CD14-positive monocyte (primary cell): ENCODE results near the gene OR51B4. TPM values are rescaled to one million over a fixed set of nuclear protein-coding genes. Genes with fewer than 3 reads are reported as not detected.

Source experiments
- DNase-seq, 3 donors: peaks; one replicate each; pipeline ENCODE4 v3.0.0-alpha.2; 2011 to 2022
- H2AFZ ChIP-seq: 2 replicates; pipeline ENCODE4 v1.6.0; 2012; ENCODE audit warnings: mild to moderate bottlenecking, low read depth, low read length, inconsistent platforms; ENCODE audit not compliant: insufficient read depth, poor library complexity, severe bottlenecking
- H3K27ac ChIP-seq, 2 donors: 1 replicate in 1 of 2; 2 replicates in 1 of 2; pipeline ENCODE4 v1.5.1; 2012 to 2013; ENCODE audit warnings: low read length in 2 of 2, control low read depth in 1 of 2, inconsistent platforms in 1 of 2, low read depth in 1 of 2, mild to moderate bottlenecking in 1 of 2
- H3K27me3 ChIP-seq, 2 donors: one replicate each; pipeline versions ENCODE4 v1.6.0 to v1.6.1; 2011 to 2013; ENCODE audit warnings: low read length in 2 of 2; ENCODE audit not compliant: control insufficient read depth in 2 of 2, insufficient read depth in 2 of 2
- H3K36me3 ChIP-seq, 2 donors: replicated peaks in 1 of 2; 1 replicate in 1 of 2; 2 replicates in 1 of 2; pipeline versions ENCODE4 v1.5.1 to v1.6.1; 2012 to 2013; ENCODE audit warnings: low read length in 2 of 2, control low read depth in 1 of 2, inconsistent platforms in 1 of 2, mild to moderate bottlenecking in 1 of 2; ENCODE audit not compliant: insufficient read depth in 2 of 2, control insufficient read depth in 1 of 2
- H3K4me1 ChIP-seq, 2 donors: 1 replicate in 1 of 2; 2 replicates in 1 of 2; pipeline versions ENCODE4 v1.5.1 to v1.6.1; 2012 to 2013; ENCODE audit warnings: low read length in 2 of 2, control low read depth in 1 of 2, inconsistent platforms in 1 of 2, mild to moderate bottlenecking in 1 of 2, moderate library complexity in 1 of 2; ENCODE audit not compliant: insufficient read depth in 2 of 2, control insufficient read depth in 1 of 2
- H3K4me2 ChIP-seq: replicated peaks from 2 replicates; pipeline ENCODE3; 2012; ENCODE audit warnings: low read length, moderate library complexity, mild to moderate bottlenecking; ENCODE audit not compliant: poor library complexity, severe bottlenecking; ENCODE audit errors: extremely low read depth
- H3K4me3 ChIP-seq, 3 experiments: fragments of 200-600 bp in 1 of 3; sonication (generic) in 1 of 3; replicated peaks in 1 of 3; 1 replicate in 2 of 3; 2 replicates in 1 of 3; pipeline ENCODE4 v1.5.1; 2011 to 2013; ENCODE audit warnings: low read length in 3 of 3, mild to moderate bottlenecking in 3 of 3, control low read depth in 2 of 3, low read depth in 2 of 3, inconsistent platforms in 1 of 3, moderate library complexity in 1 of 3
- H3K79me2 ChIP-seq: 2 replicates; pipeline ENCODE4 v1.6.0; 2012; ENCODE audit warnings: mild to moderate bottlenecking, control low read depth, inconsistent platforms, low read length, moderate library complexity; ENCODE audit not compliant: insufficient read depth
- H3K9ac ChIP-seq: 2 replicates; pipeline ENCODE4 v1.6.0; 2017; ENCODE audit warnings: low read length, mild to moderate bottlenecking; ENCODE audit not compliant: insufficient read depth, poor library complexity, severe bottlenecking
- H3K9me3 ChIP-seq, 2 donors: replicated peaks in 1 of 2; 1 replicate in 1 of 2; 2 replicates in 1 of 2; pipeline versions ENCODE4 v1.5.1 to v1.6.1; 2012 to 2013; ENCODE audit warnings: low read length in 2 of 2, control low read depth in 1 of 2; ENCODE audit not compliant: control insufficient read depth in 1 of 2, insufficient read depth in 1 of 2
- H4K20me1 ChIP-seq: 2 replicates; pipeline ENCODE4 v1.6.0; 2012; ENCODE audit warnings: mild to moderate bottlenecking, low read length, control low read depth, moderate library complexity; ENCODE audit not compliant: insufficient read depth
- H3K27ac Mint-ChIP-seq, 7 donors: one replicate each; pipeline ENCODE4 v1.8.0; 2020; ENCODE audit warnings: mild to moderate bottlenecking in 7 of 7, mixed read lengths in 7 of 7, moderate library complexity in 6 of 7, inconsistent platforms in 2 of 7
- H3K27me3 Mint-ChIP-seq, 3 donors: one replicate each; pipeline ENCODE4 v1.8.0; 2021 to 2022; ENCODE audit warnings: low read depth in 3 of 3, mild to moderate bottlenecking in 3 of 3, mixed read lengths in 3 of 3, moderate library complexity in 3 of 3, inconsistent platforms in 1 of 3
- H3K36me3 Mint-ChIP-seq, 2 donors: one replicate each; pipeline ENCODE4 v1.8.0; 2020; ENCODE audit warnings: mixed read lengths in 2 of 2, inconsistent platforms in 1 of 2, mild to moderate bottlenecking in 1 of 2
- H3K4me1 Mint-ChIP-seq: one replicate; pipeline ENCODE4 v1.8.0; 2020; ENCODE audit warnings: mild to moderate bottlenecking, mixed read lengths
- H3K4me3 Mint-ChIP-seq, 2 donors: one replicate each; pipeline ENCODE4 v1.8.0; 2020; ENCODE audit warnings: mild to moderate bottlenecking in 2 of 2, mixed read lengths in 2 of 2, moderate library complexity in 1 of 2
- H3K9me3 Mint-ChIP-seq, 7 donors: one replicate each; pipeline ENCODE4 v1.8.0; 2020 to 2022; ENCODE audit warnings: mixed read lengths in 7 of 7, mild to moderate bottlenecking in 6 of 7, moderate library complexity in 6 of 7, inconsistent platforms in 2 of 7
- WGBS: methylation state at CpG from one replicate; pipeline ENCODE4 v1.1.5; 2013; ENCODE audit warnings: missing lambda C conversion rate; ENCODE audit not compliant: insufficient coverage; 5-methylcytosine and 5-hydroxymethylcytosine counted together
- intact Hi-C, 2 donors: fragments of 100-400 bp; cut with micrococcal nuclease; formaldehyde crosslinking; loops; one replicate each; pipeline versions ENCODE4 v1.15.0 to v1.15.1; 2023
- polyA plus RNA-seq, 3 donors: library from polyadenylated mRNA; depleted of rRNA in 1 of 3; unstranded in 2 of 3; stranded (reverse) in 1 of 3; fragments of 300-500 nt in 2 of 3; fragments of >200 nt in 1 of 3; fragmentation: Illumina TruSeq in 2 of 3; gene quantifications; 1 replicate in 2 of 3; 2 replicates in 1 of 3; pipeline ENCODE4 v1.2.3, GENCODE V29; 2012 to 2021
- TF ChIP-seq, protein P1 (sequence below): fragments of 200-600 bp; IDR thresholded peaks from one replicate; pipeline ENCODE4 v1.8.0; 2022; ENCODE audit warnings: antibody characterized with exemption, mild to moderate bottlenecking

The OR51B4 gene
- polyA plus RNA-seq, 3 donors = not detected

- Mint-ChIP-seq H3K4me3 (no peak overlapping the region), H3K36me3 (no peaks in the 10 kb centered on the region), H3K27ac (no peak overlapping the region), H3K4me1 (no peaks in the 10 kb centered on the region), H3K27me3 (peaks cover 0 to 3% (median 0%) of the 10 kb centered on the region in 3 donors), H3K9me3 (peaks cover 0 to 3% (median 0%) of the 10 kb centered on the region in 7 donors)
- Histone ChIP-seq H4K20me1 (no peaks in the 10 kb centered on the region), H3K27ac (no peak overlapping the region), H3K79me2 (no peaks in the 10 kb centered on the region), H3K9me3 (no peaks in the 10 kb centered on the region), H3K36me3 (no peaks in the 10 kb centered on the region), H2AFZ (no peak overlapping the region), H3K9ac (no peak overlapping the region), H3K4me1 (no peaks in the 10 kb centered on the region), H3K4me3 (no peak overlapping the region), H3K27me3 (no peaks in the 10 kb centered on the region), H3K4me2 (no peak overlapping the region)
- intact Hi-C loops = no loop called here
- no peak for DNase-seq
- 100% methylated on average over 1 of the region's 3 CpGs for WGBS
- TF ChIP-seq, protein P1, sequence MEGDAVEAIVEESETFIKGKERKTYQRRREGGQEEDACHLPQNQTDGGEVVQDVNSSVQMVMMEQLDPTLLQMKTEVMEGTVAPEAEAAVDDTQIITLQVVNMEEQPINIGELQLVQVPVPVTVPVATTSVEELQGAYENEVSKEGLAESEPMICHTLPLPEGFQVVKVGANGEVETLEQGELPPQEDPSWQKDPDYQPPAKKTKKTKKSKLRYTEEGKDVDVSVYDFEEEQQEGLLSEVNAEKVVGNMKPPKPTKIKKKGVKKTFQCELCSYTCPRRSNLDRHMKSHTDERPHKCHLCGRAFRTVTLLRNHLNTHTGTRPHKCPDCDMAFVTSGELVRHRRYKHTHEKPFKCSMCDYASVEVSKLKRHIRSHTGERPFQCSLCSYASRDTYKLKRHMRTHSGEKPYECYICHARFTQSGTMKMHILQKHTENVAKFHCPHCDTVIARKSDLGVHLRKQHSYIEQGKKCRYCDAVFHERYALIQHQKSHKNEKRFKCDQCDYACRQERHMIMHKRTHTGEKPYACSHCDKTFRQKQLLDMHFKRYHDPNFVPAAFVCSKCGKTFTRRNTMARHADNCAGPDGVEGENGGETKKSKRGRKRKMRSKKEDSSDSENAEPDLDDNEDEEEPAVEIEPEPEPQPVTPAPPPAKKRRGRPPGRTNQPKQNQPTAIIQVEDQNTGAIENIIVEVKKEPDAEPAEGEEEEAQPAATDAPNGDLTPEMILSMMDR = no peak
Observed at GRCh38 chr11:5286901-5287300, 14.8 kb downstream of the OR51B4 start.

DNA sequence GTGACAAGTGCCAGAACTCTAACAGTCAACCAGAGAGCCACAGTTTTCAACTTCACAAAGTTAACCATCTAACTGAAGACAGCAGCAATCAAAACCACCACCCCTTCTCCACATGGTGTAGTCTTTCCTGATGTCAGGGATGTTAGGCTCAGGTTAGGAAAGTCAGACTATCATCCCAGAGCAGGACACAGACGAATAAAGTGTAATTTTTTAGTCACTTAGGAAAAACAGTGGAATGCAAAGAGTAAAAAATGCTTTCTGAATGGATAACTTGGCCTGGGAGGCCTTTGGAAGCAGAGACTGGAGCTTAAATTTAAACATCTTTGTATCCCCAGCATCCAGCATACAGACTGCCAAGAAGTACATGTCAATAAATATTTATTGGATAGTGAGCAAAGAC, 15.4 kb downstream of the OR51B4 start:
- Mint-ChIP-seq H3K4me1 (no peaks in the 10 kb centered on the region), H3K36me3 (no peaks in the 10 kb centered on the region), H3K27ac (no peak overlapping the region), H3K4me3 (no peak overlapping the region), H3K27me3 (peaks cover 0 to 3% (median 1%) of the 10 kb centered on the region in 3 donors), H3K9me3 (peaks cover 0 to 3% (median 0%) of the 10 kb centered on the region in 7 donors)
- DNase-seq = no peak
- WGBS = no CpG with 5 or more reads among the region's 1 CpG
- no peaks in the 10 kb centered on the region for H3K27me3 ChIP-seq
- H3K9me3 ChIP-seq = no peaks in the 10 kb centered on the region
- intact Hi-C loops = no loop called here
- H3K27ac ChIP-seq = no peak overlapping the region
- no peak overlapping the region for H3K4me2 ChIP-seq
- H3K36me3 ChIP-seq = no peaks in the 10 kb centered on the region
- H2AFZ ChIP-seq = no peak overlapping the region
- H3K4me1 ChIP-seq = no peaks in the 10 kb centered on the region
- TF ChIP-seq, protein P1 = no peak
- H4K20me1 ChIP-seq = no peaks in the 10 kb centered on the region
- H3K4me3 ChIP-seq = no peak overlapping the region
- H3K9ac ChIP-seq = no peak overlapping the region
- no peaks in the 10 kb centered on the region for H3K79me2 ChIP-seq
